DLD1 (cell line): ENCODE data around the gene SREBF1.

Experiments used
- in situ Hi-C: cut with HindIII; loops from 2 replicates; pipeline ENCODE4 v1.10.0; 2017; ENCODE audit warnings: low sequenced_read_pairs

Gene SREBF1

GRCh38 chr17:17826342-17826713 lies 10.5 kb downstream of the SREBF1 start:
- in situ Hi-C loops: no loop called here

- in situ Hi-C loops: no loop called here
Measured at GRCh38 chr17:17824783-17825614, 11.8 kb downstream of the SREBF1 start.

GRCh38 chr17:17824119-17824782 lies 12.5 kb downstream of the SREBF1 start:
- in situ Hi-C loops: no loop called here

- in situ Hi-C loops: no loop called here
Measured at GRCh38 chr17:17823433-17824118, 13.2 kb downstream of the SREBF1 start.

- in situ Hi-C loops: no loop called here
Measured at GRCh38 chr17:17822616-17823015, 14.2 kb downstream of the SREBF1 start.

GRCh38 chr17:17822189-17822588 lies 14.6 kb downstream of the SREBF1 start:
- in situ Hi-C loops: no loop called here

GRCh38 chr17:17820463-17821158 lies 16.2 kb downstream of the SREBF1 start:
- in situ Hi-C loops: no loop called here

GRCh38 chr17:17820046-17820445 lies 16.7 kb downstream of the SREBF1 start:
- in situ Hi-C loops: no loop called here

- in situ Hi-C loops: no loop called here
Measured at GRCh38 chr17:17819561-17819995, 17.2 kb downstream of the SREBF1 start.

- in situ Hi-C loops: no loop called here
Measured at GRCh38 chr17:17819111-17819510, 17.7 kb downstream of the SREBF1 start.

- in situ Hi-C loops: no loop called here
Measured at GRCh38 chr17:17818088-17818526, 18.7 kb downstream of the SREBF1 start.

- in situ Hi-C loops: no loop called here
Measured at GRCh38 chr17:17817552-17817947, 19.2 kb downstream of the SREBF1 start.

- in situ Hi-C loops: no loop called here
Measured at GRCh38 chr17:17816831-17817551, 19.8 kb downstream of the SREBF1 start.

GRCh38 chr17:17816240-17816814 lies 20.5 kb downstream of the SREBF1 start:
- in situ Hi-C loops: no loop called here

- in situ Hi-C loops: no loop called here
Measured at GRCh38 chr17:17815436-17816200, 21.2 kb downstream of the SREBF1 start.

- in situ Hi-C loops: no loop called here
Measured at GRCh38 chr17:17815062-17815406, 21.8 kb downstream of the SREBF1 start.

- in situ Hi-C loops: no loop called here
Measured at GRCh38 chr17:17814162-17815061, 22.4 kb downstream of the SREBF1 start.

- in situ Hi-C loops: no loop called here
Measured at GRCh38 chr17:17813725-17814095, 23.1 kb downstream of the SREBF1 start.
